GM12878 (cell line): ENCODE measurements around the gene SULT2A1.

Experiments
- BHLHE40 ChIP-seq, 2 experiments: fragments of 450-650 bp in 1 of 2; IDR thresholded peaks; 2 replicates each; pipeline ENCODE4 v1.6.1; 2011 to 2017; ENCODE audit warnings: low read depth in 2 of 2, borderline replicate concordance in 1 of 2, improper control_type of control experiment in 1 of 2, low read length in 1 of 2, mild to moderate bottlenecking in 1 of 2
- NRF1 ChIP-seq: conservative IDR thresholded peaks from 2 replicates; pipeline ENCODE4 v1.6.1; 2011; ENCODE audit warnings: mild to moderate bottlenecking, low read depth, low read length, improper control_type of control experiment
- TF ChIP-seq, protein P1 (sequence below), 3 experiments: IDR thresholded peaks in 2 of 3; conservative IDR thresholded peaks in 1 of 3; 2 replicates each; pipeline ENCODE4 v1.5.1; 2011; ENCODE audit warnings: low read depth in 3 of 3, low read length in 3 of 3, mild to moderate bottlenecking in 3 of 3, control low read depth in 2 of 3, moderate library complexity in 2 of 3, inconsistent platforms in 1 of 3, mixed read lengths in 1 of 3; ENCODE audit not compliant: control insufficient read depth in 2 of 3, insufficient read depth in 1 of 3; ENCODE audit errors: extremely low read depth in 1 of 3

DNA sequence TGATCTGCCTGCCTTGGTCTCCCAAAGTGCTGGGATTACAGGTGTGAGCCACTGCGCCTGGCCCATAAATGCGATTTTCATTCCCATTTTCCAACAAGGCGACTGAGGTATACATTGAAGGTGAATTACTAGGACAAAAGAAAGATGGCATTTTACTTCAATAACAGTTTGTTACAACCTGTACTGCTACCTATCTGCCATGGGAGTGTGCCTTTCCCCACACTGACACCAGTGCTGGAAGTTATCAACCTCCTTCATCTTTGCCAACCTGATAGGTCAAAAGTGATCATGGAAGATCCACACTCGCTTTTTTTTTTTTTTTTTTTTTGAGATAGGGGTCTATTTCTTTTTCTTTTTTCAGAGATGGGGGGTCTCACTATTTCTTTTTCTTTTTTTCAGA, 53.4 kb downstream of the SULT2A1 start:
- TF ChIP-seq NRF1 (no peak), BHLHE40 (IDR thresholded peaks at IDR 0.05; ENCODE audit: borderline replicate concordance in 1 of 2, low read depth in 2 of 2, low read length in 1 of 2) (no peak)
- TF ChIP-seq, protein P1, sequence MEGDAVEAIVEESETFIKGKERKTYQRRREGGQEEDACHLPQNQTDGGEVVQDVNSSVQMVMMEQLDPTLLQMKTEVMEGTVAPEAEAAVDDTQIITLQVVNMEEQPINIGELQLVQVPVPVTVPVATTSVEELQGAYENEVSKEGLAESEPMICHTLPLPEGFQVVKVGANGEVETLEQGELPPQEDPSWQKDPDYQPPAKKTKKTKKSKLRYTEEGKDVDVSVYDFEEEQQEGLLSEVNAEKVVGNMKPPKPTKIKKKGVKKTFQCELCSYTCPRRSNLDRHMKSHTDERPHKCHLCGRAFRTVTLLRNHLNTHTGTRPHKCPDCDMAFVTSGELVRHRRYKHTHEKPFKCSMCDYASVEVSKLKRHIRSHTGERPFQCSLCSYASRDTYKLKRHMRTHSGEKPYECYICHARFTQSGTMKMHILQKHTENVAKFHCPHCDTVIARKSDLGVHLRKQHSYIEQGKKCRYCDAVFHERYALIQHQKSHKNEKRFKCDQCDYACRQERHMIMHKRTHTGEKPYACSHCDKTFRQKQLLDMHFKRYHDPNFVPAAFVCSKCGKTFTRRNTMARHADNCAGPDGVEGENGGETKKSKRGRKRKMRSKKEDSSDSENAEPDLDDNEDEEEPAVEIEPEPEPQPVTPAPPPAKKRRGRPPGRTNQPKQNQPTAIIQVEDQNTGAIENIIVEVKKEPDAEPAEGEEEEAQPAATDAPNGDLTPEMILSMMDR (IDR thresholded peaks at IDR 0.05 in 2 of 3, conservative IDR thresholded peaks at IDR 0.05 in 1 of 3; ENCODE audit: control insufficient read depth in 2 of 3, extremely low read depth in 1 of 3, insufficient read depth in 1 of 3, low read depth in 3 of 3, low read length in 3 of 3) = no peak
